Activated T-cell treated with anti-CD3 and anti-CD28 coated beads, Interleukin-2, amount 50 U/mL, for 48 hours (primary cell): Measurements from ENCODE around the gene VSIR.

Experiments used
- DNase-seq, 2 experiments: peaks; one replicate each; pipeline ENCODE4 v3.0.0-alpha.2; 2020

VSIR gene

DNA sequence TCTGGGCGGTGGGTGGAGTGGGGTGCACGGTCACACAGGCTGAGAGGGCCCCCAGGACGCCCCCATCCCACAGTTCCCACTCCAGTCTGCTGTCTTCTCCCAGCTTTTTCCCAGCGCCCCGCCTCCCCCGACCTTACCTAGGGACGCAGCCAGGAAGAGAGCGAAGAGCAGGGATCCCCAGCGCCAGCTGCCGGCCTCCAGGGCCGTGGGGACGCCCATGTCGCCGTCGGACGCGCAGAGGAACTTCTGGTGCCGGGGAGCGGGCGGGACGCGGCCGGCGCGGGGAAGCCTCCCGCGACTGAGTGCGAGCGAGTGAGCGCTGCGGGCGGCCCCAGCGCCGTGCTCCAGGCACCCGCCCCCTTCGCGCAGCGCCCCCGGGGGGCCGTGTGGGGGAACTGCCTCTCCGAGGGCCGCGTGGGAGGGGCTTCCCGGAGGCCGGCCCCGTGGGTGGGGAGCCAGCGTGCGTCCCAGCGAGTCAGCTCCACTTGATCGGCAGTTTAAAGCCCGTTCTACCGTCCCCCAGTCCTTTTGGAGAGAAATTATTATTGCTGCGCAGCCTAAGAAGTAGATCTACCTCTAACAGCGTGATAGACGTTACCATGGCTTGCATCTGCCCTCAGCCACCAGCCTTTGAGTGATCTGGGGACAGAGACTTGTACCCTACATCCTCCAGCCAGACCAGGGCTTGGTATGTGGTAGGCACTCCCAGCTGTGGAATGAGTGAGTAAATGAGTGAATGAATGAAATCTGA is at the start of gene VSIR:
Gene VSIR (minus strand): TSS at position 300 of the 751 bp plus-strand sequence. CDS start 81 bp downstream, at position 219.
- peak; percentile 99 for DNase-seq

DNA sequence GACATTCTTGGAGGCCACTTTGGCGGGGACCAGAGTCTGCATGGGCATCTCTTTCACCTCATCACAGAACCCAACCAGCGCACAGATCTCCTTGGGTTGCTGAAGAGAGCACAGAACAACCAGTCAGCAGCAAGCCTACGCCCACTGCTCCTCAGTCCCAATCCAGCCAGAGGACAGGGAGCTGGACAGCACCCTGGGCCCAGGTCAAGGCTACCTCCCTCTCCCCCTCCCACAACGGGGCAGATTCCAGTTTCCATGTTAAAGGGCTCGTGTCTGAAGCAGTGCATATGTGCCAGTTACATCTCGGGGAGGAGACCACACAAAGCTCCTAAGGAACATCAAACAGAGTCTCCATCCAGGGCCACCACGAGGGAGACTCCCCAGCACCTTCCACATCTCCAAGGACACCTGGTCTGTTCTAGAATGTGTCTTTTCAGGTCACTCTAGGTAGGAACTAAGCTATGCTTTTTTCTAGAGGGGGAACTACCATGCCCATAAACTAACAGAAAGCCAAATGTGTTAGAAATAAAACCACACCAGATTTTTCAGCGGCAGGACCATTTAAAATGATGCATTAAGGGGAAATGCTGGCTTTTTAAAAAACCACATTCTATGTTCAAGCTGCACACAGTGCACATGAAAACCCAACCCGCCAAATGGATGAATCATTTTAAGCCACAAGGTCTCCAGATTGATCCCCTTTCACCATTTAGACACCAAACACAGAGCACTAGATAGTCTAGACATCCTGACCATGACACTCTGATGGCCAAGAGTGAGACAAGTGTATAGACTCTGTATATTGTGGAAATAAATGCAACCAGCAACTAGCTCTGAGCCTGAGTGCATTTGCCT is 48.8 kb upstream of the VSIR start:
- DNase-seq, result no peak

DNA sequence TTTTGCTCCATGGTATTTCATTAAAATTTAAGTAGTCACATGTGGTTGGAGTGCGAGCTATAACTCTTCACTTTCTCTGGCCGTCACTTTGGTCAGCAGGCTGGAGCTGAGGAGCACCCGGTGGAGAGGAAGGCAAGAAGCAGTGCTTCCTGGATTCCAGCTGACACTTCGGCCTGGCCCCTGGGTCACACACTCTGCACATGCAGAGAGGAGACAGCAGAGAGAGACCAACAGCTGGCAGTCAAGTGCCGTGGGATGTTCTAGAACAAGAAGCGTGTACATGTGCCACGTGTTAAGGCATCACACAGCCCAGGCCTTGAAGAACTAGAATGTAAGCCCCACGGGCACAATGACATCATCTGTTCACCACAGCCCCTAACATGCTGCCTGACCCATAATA is 47.6 kb upstream of the VSIR start:
- DNase-seq, result no peak

DNA sequence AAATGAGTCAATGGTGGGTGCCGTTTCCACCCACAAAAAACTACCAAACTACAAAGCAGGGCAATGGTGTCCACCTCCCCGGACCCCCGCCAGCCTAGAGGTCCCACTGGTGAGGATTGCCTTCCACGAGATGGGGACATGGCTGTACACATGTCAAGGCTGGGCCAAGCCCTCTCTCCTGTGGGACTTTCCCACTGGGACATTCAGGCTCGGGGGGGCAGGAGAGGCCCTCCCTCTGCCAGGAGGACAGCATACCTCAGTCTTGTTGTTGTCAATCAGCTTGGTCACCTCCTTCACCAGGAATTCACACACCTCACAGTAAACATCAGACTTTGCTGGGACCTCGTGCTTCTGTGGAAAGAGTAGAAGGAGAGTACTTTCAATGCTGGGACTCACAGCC is 46.7 kb upstream of the VSIR start:
- DNase-seq, result no peak

DNA sequence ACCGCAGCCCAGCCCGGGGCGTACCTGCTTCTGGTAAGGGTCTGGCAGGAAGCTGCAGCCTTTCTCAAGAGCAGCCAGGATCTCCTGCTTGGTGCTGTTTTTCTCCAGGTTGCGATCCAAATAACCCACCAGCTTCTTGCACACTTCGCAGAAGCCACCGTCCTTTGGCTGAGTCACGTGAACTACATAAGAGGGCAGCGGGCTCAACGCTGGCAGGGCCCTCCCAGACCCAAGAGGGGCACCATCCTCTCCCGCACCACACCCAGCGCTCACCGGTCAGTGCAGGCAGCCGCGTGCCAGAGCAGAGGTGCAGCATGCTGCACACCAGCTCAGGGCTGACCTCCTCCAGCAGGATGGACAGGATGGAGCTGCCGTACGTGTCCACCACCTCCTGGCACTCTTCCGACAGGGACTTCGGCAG is 46.1 kb upstream of the VSIR start:
- no peak for DNase-seq

DNA sequence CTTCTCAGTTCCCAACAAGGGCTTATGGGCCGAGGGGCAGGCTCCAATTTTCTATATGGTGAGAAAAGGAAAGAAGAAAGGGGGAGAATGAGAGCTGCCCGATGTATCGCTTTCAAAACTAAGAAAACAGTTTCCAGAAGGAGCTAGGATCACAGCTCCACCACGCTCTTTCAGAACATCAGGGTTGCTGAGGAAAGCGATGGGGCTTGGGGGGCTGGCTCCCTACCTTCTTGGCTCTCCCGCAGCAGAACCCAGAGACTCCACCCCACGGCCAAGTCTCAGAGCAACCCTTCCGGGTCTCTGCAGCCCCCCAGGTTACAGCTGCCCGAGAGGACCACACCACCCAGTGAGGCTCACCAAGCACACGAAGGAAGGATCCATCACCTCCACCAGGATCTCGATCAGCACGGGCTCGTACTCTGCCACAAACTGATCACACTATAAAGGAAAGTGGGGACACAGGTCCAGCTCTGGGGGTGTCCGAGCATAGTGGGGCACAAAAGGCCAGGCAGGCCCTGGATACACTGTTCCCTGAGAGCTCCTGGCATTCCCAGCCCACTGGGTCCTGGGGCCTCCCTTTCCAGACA is 45.4 kb upstream of the VSIR start:
- no peak for DNase-seq

DNA sequence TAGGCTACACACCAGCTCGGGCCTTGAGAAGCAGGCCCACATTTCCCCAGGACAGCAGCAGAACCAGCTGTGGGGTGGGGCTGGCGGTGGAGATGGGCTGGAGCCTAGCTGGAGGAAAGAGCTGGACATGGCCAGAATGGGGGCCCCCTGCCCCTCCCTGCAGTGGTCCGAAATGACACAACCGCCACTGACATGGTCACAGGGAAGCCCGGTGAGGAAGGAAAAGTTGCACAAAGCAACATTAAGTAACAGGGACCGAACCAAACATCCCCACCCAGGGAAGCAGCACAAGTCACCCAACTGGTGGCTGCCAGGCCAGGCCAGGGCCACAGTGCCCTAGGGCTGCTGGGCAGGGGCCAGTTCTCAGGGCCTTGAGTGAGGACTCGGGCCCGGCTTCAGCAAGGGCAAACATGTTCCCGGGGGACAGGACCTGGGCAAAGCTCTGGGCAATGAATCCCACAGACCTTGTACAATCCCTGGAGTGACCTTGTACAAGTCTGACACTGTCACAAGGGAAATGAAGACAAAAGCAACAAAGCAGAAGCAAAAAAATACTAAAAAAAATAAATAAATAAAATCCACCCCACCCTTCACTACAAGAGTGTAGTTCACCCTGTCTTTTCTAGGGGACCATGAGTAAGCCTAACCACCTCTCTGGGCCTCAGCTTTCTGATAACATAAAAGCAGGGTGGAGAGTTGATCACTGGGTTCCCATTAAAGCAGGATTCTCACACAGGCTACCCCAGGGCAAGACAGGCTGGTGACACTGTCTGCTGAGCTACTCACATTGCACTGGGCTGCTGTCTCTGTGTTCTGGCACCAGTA is 44.7 kb upstream of the VSIR start:
- DNase-seq, result no peak

DNA sequence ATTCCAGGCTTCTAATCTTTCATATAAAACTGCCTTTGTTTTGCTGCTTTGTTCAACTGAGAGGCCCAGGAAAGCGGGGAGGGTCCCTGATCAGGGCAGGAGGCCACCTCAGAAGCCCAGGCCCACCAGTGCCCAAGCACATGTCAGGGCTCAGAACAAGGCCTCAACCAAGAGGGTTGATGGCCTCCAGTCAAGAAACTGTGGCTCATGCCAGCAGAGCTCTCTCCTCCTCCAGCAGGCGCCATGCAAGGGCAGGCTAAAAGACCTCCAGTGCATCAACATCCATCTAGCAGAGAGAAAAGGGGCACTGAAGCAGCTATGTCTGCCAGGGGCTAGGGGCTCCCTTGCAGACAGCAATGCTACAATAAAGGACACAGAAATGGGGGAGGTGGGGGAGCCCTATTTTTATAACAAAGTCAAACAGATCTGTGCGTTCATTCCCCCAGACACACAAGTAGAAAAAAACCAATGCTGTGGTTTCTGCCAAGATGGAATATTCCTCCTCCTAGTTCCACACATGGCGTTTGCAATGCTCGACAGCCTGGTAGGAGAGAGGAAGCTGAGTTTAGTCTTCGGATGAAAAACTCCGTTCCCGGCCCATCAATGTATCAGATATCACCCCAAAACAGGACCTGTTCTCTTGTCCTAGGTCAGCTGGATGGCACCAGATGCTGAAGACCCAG is 43.8 kb upstream of the VSIR start:
- DNase-seq, result no peak

DNA sequence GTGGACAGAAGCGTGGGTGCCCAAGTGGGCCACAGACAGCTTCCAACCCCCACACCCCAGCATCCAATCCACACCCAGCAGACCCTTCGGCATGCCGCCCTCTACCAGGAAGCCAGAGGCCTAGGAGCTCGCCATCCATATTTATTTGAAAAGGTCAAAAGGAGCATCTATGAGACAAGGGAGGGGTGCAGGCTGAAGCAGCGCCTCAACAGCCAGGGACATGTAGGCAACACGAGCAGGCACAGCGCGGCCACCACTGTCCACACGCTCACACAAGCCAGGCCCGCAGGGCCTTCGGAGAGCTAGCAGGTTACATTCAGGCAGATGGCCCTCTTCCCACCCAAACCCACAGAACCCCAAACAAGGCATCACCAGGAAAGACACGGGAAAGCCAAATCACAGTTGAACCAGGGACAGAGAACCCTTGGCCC is 43.1 kb upstream of the VSIR start:
- DNase-seq, result no peak

DNA sequence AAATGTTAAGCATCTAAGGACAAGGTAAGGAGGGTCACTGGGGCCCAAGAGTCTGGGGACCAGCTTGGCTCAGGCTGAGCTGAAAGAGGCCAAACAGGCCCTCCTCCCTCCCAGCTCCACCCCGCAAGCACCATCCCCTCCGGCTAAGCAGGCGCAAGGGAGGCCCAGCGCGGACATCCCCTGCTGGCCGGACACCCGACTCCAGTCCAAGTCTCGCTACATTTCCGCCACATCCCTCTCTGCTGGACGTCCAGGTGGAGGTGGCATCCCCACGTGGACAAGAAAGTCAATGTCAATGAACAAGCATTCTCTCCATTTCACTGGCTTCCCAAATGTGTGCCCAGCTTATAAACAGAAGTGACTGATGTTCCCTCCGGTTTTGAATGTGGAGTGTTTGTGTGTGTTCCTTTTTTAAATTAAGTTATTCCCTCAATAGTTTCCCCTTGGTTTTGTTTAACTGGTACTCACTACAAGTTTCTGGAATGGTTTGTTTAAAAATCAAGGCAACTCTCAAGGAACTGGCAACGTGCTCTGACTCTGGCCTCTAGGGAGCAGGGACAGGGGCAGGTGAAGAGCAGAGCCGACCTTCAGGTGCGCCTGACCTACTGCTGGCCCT is 42.3 kb upstream of the VSIR start:
- DNase-seq, result no peak

DNA sequence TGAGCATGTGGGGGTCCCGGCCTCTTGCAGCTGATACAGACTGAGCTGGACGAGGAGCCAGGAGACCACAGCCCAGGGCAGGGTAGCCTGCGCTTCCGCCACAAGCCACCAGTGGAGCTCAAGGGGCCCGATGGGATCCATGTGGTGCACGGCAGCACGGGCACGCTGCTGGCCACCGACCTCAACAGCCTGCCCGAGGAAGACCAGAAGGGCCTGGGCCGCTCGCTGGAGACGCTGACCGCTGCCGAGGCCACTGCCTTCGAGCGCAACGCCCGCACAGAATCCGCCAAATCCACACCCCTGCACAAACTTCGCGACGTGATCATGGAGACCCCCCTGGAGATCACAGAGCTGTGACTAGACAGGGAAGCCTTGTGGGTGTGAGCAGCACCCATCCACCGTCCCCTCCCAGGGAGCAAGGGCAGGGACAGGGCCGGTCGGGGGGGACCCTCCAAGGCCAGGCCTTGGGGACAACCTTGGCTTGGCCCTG is 41.6 kb upstream of the VSIR start:
- DNase-seq, result no peak

DNA sequence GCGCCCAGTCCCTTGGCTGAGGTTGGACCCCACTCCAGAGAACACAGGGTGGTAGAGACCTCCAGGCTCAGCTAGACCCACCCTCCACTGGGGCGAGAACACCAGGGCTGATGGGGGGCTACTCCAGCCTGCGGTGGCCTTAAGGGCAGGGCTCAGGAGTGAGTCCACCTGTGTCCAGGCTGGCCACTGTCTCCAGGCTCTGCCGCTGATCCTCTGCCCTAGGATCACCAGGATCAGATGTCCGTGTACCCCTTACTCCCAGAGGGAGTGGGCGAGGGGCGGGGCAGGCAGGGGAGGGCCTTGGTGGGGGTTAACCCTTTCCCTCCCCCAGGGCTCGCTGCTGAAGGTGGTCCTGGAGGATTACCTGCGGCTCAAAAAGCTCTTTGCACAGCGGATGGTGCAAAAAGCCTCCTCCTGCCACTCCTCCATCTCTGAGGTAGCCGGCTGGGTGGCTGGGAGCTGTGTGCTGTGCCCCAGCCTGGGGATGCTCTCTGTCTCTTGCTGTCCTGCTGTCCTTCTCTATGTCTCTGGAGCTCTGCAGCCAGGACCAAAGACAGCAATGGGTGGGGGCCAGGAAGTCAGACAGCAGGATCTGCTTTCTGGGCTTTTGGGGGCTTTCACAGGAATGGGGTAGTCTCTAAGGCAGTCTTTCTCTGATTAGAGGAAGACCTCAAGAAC is 39.7 kb upstream of the VSIR start:
- no peak for DNase-seq

DNA sequence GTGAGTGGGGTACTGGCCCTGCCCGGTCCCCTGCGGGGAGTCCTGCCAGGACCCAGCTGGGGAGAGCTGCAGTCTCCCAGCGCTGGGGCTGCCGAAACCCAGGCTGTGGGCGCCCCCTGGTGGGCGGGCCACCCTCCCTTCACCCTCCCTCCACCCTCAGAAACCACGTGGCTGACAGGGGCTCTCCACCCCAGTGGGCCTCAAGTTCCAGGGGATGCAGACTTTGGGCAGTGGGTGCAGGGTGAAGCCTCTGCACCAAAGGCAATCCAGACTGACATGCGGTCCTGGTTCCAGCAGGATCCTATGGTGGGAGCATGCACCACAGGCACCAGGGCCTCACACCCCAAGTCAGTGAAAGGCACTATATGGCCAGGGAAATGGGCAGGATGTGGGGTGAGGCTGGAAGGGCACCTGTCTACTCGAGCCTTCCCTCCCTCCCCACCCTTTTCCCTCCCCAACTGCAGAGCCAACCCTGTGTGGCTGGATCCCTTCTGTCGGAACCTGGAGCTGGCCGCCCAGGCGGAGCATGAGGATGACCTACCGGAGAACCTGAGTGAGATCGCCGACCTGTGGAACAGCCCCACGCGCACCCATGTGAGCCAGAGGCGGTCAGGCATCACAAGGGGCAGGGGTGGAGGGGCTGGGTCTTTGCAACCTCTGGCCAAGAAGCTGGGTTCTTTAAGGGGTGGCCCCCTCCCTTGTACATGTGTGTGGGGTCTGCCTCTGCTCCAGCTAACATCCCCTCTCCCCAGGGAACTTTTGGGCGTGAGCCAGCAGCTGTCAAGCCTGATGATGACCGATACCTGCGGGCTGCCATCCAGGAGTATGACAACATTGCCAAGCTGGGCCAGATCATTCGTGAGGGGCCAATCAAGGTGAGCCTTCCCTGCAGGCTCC is 38.9 kb upstream of the VSIR start:
- DNase-seq, result peak; percentile 86 to 88

DNA sequence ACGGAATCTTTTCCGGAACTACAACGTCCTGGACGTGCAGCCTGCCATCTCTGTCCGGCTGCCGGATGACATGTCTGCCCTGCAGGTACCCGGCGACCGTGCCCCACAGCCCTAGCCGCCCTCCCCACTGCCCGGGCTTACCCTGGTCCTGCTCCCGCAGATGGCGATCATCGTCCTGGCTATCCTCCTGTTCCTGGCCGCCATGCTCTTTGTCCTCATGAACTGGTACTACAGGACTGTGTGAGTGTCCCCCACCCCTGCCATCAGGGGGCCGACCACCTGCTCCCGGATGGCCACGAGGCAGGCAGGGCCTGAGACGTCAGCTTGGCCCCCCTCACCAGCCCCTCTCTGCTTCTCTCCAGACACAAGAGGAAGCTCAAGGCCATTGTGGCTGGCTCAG is 38.0 kb upstream of the VSIR start:
- DNase-seq, result no peak

DNA sequence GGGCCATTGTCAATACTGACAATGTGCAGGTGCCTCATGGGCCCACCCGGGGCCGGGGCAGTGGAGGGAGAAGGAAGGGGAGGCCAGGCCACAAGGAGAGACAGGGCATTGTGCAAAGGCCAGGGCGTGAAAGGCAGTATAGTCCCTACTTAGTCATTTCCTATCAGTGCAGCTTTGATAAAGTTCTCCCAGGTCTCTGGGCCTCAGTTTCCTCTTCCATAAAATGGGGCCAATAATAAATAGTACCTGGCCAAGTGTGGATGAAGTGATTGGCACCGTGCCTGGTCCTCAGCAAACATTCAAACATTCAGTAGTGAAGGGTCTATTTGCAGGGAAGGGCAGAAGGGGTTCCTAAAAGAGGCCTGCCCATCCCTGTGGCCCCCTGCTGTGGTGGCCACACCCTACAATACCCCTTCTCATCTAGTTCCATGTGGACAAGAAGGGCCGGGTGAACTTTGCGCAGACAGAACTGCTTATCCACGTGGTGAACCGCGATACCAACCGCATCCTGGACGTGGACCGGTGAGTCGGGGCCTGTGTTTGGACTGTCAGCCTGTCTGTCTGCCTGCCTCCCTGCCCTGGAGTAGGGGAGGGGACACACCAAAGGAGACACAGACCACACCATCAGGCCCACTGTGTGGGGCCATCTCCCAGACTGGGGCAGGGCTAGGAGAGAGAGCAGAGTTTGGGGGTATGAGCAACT is 36.9 kb upstream of the VSIR start:
- DNase-seq, result no peak

DNA sequence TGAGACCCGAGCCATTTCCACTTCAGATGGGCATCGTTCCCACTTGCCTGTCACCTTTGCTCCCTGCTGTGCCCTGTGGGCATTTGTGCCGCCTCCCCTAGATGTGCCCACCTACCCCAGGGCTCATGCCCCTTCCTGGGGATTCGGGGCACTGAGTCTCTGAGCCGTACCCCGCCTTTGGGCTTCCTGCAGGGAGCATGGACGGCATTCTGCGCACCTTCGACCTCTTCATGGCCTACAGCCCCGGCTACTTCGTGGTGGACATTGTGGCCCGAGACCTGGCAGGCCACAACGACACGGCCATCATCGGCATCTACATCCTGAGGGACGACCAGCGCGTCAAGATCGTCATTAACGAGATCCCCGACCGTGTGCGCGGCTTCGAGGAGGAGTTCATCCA is 36.3 kb upstream of the VSIR start:
- DNase-seq, result no peak

DNA sequence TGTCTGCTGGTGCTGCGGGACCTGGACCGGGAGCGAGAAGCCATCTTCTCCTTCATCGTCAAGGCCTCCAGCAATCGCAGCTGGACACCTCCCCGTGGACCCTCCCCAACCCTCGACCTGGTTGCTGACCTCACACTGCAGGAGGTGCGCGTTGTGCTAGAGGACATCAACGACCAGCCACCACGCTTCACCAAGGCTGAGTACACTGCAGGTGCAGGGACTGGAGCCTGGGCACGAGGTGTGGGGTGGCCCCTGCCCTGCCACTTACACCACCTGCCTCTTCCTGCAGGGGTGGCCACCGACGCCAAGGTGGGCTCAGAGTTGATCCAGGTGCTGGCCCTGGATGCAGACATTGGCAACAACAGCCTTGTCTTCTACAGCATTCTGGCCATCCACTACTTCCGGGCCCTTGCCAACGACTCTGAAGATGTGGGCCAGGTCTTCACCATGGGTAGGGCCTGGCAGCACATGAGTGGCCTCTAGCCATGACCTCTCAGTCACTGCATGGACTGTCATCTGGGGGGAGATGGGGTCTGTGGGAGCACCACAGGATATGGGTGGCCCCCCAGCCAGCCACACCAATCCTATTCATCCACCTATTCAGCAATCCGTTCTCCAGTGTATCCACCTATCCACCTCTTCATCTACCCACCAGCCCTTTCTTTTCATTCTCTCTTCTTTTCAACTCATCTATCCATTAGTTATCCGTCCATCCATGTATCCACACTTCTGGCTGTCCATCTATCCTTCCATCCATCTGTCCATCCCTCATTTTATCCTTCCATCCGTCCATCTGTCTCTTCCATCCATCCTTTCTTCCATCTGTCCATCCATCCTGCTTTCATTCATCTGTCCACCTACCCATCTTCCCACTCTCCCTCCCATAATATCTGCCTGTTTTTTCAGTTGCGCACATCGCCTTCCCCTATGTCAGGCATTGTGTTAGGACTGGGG is 34.5 kb upstream of the VSIR start:
- no peak for DNase-seq
